A549 (cell line): Measurements from ENCODE around the gene C2CD5. TPM values are rescaled to one million over a fixed set of nuclear protein-coding genes. Genes with fewer than 3 reads are reported as not detected.

Source experiments
- ATAC-seq, 2 experiments: fragments of 200-7000 bp in 1 of 2; fragments of >200 bp in 1 of 2; cut with Nextera tagmentation in 1 of 2; cut with Tn5 transposase in 1 of 2; 3 replicates each; pipeline versions ENCODE4 v1.8.0 to v1.9.1; 2018 to 2020; ENCODE audit warnings: mild to moderate bottlenecking in 1 of 2, moderate library complexity in 1 of 2
- CTCF ChIA-PET: fragments of 300-600 bp; sonication (Branson Sonifier 250); formaldehyde crosslinking; extraction: SDS; loops from one replicate; lab custom pipeline; 2021; ENCODE audit warnings: antibody characterized with exemption, inconsistent platforms; lab: Yijun Ruan, JAX
- POLR2A ChIA-PET: fragments of 350-600 bp; formaldehyde crosslinking; extraction: SDS; loops from one replicate; lab custom pipeline; 2021; ENCODE audit warnings: antibody characterized with exemption, inconsistent platforms; lab: Yijun Ruan, JAX
- DNase-seq, 2 experiments: peaks; one replicate each; pipeline versions ENCODE4 v3.0.0 to v3.0.0-alpha.2; 2011 to 2016; ENCODE audit warnings: low read depth in 1 of 2, low spot score in 1 of 2
- FAIRE-seq: peaks from 2 replicates; lab custom pipeline; 2011; peaks lifted over from hg19 to GRCh38; lab: Jason Lieb, UNC
- H3K27ac ChIP-seq, 2 experiments: fragments of >200 bp; sonication (Bioruptor Twin); formaldehyde crosslinking; 3 replicates each; pipeline ENCODE4 v1.5.1; 2016 to 2017
- H3K4me1 ChIP-seq: fragments of >200 bp; sonication (Bioruptor Twin); formaldehyde crosslinking; 3 replicates; pipeline ENCODE4 v1.6.1; 2016
- H3K4me2 ChIP-seq: fragments of >200 bp; sonication (Bioruptor Twin); formaldehyde crosslinking; 3 replicates; pipeline ENCODE4 v1.6.1; 2016
- H3K4me3 ChIP-seq: fragments of >200 bp; sonication (Bioruptor Twin); formaldehyde crosslinking; 3 replicates; pipeline ENCODE4 v1.5.1; 2016
- H3K9me3 ChIP-seq: fragments of >200 bp; sonication (Bioruptor Twin); formaldehyde crosslinking; 3 replicates; pipeline ENCODE4 v1.6.1; 2016
- ATOH8 ChIP-seq: fragments of 250-450 bp; sonication (Bioruptor Pico); IDR thresholded peaks from 2 replicates; pipeline ENCODE4 v1.5.0; 2020; ENCODE audit warnings: low read depth, mild to moderate bottlenecking, moderate library complexity
- BHLHE40 ChIP-seq: IDR thresholded peaks from 2 replicates; pipeline ENCODE4 v1.6.1; 2012; ENCODE audit warnings: low read depth, low read length, inconsistent platforms
- CBX2 ChIP-seq: fragments of 200-600 bp; sonication (generic); IDR thresholded peaks from 2 replicates; pipeline ENCODE4 v1.6.1; 2016; ENCODE audit warnings: low read depth, mild to moderate bottlenecking, borderline replicate concordance
- CEBPB ChIP-seq, 2 experiments: fragments of >200 bp in 1 of 2; sonication (Bioruptor Twin) in 1 of 2; formaldehyde crosslinking in 1 of 2; IDR thresholded peaks; 2 replicates each; pipeline ENCODE4 v1.6.1; 2012 to 2016
- CHD2 ChIP-seq: fragments of 150-350 bp; IDR thresholded peaks from 2 replicates; pipeline ENCODE4 v1.6.1; 2014; ENCODE audit warnings: low read length; ENCODE audit not compliant: partially characterized antibody
- CHD4 ChIP-seq: fragments of 200-600 bp; sonication (generic); IDR thresholded peaks from 2 replicates; pipeline ENCODE4 v1.6.1; 2016; ENCODE audit warnings: antibody characterized with exemption, mild to moderate bottlenecking, borderline replicate concordance
- CTCF ChIP-seq: fragments of >200 bp; sonication (Bioruptor Twin); formaldehyde crosslinking; IDR thresholded peaks from 3 replicates; pipeline ENCODE4 v1.5.1; 2016
- E2F6 ChIP-seq: IDR thresholded peaks from 2 replicates; pipeline ENCODE4 v1.6.1; 2012; ENCODE audit warnings: low read depth, borderline replicate concordance
- ELK1 ChIP-seq: fragments of 150-350 bp; IDR thresholded peaks from 2 replicates; pipeline ENCODE4 v1.6.1; 2014; ENCODE audit warnings: low read depth, mild to moderate bottlenecking, low read length
- ESRRA ChIP-seq: fragments of 150-350 bp; IDR thresholded peaks from 2 replicates; pipeline ENCODE4 v1.6.1; 2014; ENCODE audit warnings: mild to moderate bottlenecking, low read length, borderline replicate concordance
- FOSL2 ChIP-seq, 2 experiments: fragments of 450-650 bp in 1 of 2; fragments of >200 bp in 1 of 2; sonication (Bioruptor Twin) in 1 of 2; formaldehyde crosslinking; IDR thresholded peaks; 2 replicates each; pipeline versions ENCODE4 v1.5.0 to v1.6.1; 2016 to 2020; ENCODE audit warnings: mild to moderate bottlenecking in 1 of 2, moderate library complexity in 1 of 2
- HEYL ChIP-seq: fragments of 250-450 bp; sonication (Bioruptor Pico); IDR thresholded peaks from 2 replicates; pipeline ENCODE4 v1.8.0; 2021; ENCODE audit warnings: mild to moderate bottlenecking, moderate library complexity
- HOXB13 ChIP-seq: fragments of 250-450 bp; sonication (Bioruptor Pico); IDR thresholded peaks from 2 replicates; pipeline ENCODE4 v1.5.0; 2020; ENCODE audit warnings: low read depth, mild to moderate bottlenecking, moderate library complexity
- HOXB5 ChIP-seq: fragments of 250-450 bp; sonication (Bioruptor Pico); IDR thresholded peaks from 2 replicates; pipeline ENCODE4 v1.5.0; 2020; ENCODE audit warnings: mild to moderate bottlenecking, moderate library complexity
- JUNB ChIP-seq: fragments of >200 bp; sonication (Bioruptor Twin); formaldehyde crosslinking; IDR thresholded peaks from 2 replicates; pipeline ENCODE4 v1.6.1; 2016
- KDM1A ChIP-seq: fragments of 200-600 bp; sonication (generic); IDR thresholded peaks from 2 replicates; pipeline ENCODE4 v1.6.1; 2016; ENCODE audit warnings: low read depth, mild to moderate bottlenecking
- KDM5A ChIP-seq: fragments of 200-600 bp; sonication (generic); IDR thresholded peaks from 2 replicates; pipeline ENCODE4 v1.6.1; 2016; ENCODE audit warnings: antibody characterized with exemption, mild to moderate bottlenecking
- NFE2L2 ChIP-seq: fragments of 150-350 bp; conservative IDR thresholded peaks from 2 replicates; pipeline ENCODE4 v1.6.1; 2014; ENCODE audit warnings: low read length
- NPAS2 ChIP-seq: fragments of 250-450 bp; sonication (Bioruptor Pico); IDR thresholded peaks from 2 replicates; pipeline ENCODE4 v1.8.0; 2022; ENCODE audit warnings: mild to moderate bottlenecking, moderate library complexity, borderline replicate concordance
- PHF8 ChIP-seq: fragments of 200-600 bp; sonication (generic); IDR thresholded peaks from 2 replicates; pipeline ENCODE4 v1.6.1; 2016; ENCODE audit warnings: low read depth, mild to moderate bottlenecking, antibody characterized with exemption, moderate library complexity, borderline replicate concordance
- POLR2A ChIP-seq: IDR thresholded peaks from 2 replicates; pipeline ENCODE4 v1.6.1; 2012; ENCODE audit warnings: mild to moderate bottlenecking, low read length
- RAD21 ChIP-seq, 2 experiments: fragments of >200 bp in 1 of 2; sonication (Bioruptor Twin) in 1 of 2; formaldehyde crosslinking in 1 of 2; IDR thresholded peaks in 1 of 2; conservative IDR thresholded peaks in 1 of 2; 2 replicates in 1 of 2; 3 replicates in 1 of 2; pipeline ENCODE4 v1.6.1; 2012 to 2018; ENCODE audit warnings: inconsistent platforms in 1 of 2
- SMC3 ChIP-seq: fragments of >200 bp; sonication (Bioruptor Twin); formaldehyde crosslinking; IDR thresholded peaks from 3 replicates; pipeline ENCODE4 v1.6.1; 2018; ENCODE audit warnings: inconsistent platforms
- TP53 ChIP-seq: fragments of 250-450 bp; sonication (Bioruptor Pico); IDR thresholded peaks from 2 replicates; pipeline ENCODE4 v1.5.0; 2021; ENCODE audit warnings: mild to moderate bottlenecking, moderate library complexity
- ZFP36 ChIP-seq: fragments of 450-650 bp; IDR thresholded peaks from 2 replicates; pipeline ENCODE4 v1.6.1; 2014; ENCODE audit warnings: borderline replicate concordance; ENCODE audit not compliant: partially characterized antibody
- ZSCAN20 ChIP-seq: fragments of 250-450 bp; sonication (Bioruptor Pico); IDR thresholded peaks from 2 replicates; pipeline ENCODE4 v1.8.0; 2022; ENCODE audit warnings: mild to moderate bottlenecking, moderate library complexity
- WGBS: methylation state at CpG from one replicate; pipeline ENCODE4 v1.1.6; 2017; ENCODE audit errors: missing lambda C conversion rate; 5-methylcytosine and 5-hydroxymethylcytosine counted together
- polyA plus RNA-seq, 4 experiments: library from polyadenylated mRNA; depleted of rRNA in 3 of 4; stranded (reverse); fragments of >200 nt; fragmentation: RNase III in 1 of 4; extraction: RNeasy Plus Mini Kit Qiagen cat#74134 plus additional on column Dnase treatment in 1 of 4; gene quantifications; 2 replicates in 3 of 4; 3 replicates in 1 of 4; pipeline ENCODE4 v1.2.3, GENCODE V29; 2011 to 2017
- TF ChIP-seq, protein P1 (sequence below): fragments of 200-600 bp; sonication (generic); IDR thresholded peaks from 2 replicates; pipeline ENCODE4 v1.6.1; 2016; ENCODE audit warnings: antibody characterized with exemption, mild to moderate bottlenecking, moderate library complexity

Gene C2CD5
- polyA plus RNA-seq, 2 of the 4 experiments (the other 2 are of a cell fraction), result 14.1 to 39.7 TPM

DNA sequence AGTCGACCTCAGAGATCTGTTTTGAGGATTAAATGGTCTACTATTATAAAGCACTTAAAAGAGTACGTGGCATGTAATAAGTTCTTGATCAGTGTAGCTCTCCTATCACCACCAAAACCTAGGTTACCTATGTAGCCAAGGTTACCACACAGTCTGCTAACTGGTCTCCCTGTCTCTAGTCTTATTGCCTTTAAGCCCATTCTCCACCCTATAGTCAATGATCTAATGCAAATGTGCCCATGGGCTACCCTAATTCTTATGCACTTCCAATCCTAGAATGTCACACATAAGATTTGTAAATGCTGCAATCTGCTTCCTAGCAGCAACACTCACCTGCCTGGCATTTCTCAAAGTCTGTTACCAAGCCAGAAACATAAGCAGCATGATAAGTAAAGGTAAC, 44.9 kb downstream of the C2CD5 start:
- POLR2A ChIA-PET, result no interaction called here
- WGBS, result 59% methylated on average over 2 of the region's 2 CpGs
- no peak for TF ChIP-seq JUNB
- TF ChIP-seq ESRRA, result no peak
- TF ChIP-seq RAD21 (conservative IDR thresholded peaks at IDR 0.05 in 1 of 2, IDR thresholded peaks at IDR 0.05 in 1 of 2), result no peak
- no peak for TF ChIP-seq NFE2L2
- no peak for TF ChIP-seq TP53 (CRISPR knock-in tag)
- no peak for TF ChIP-seq HOXB13 (CRISPR knock-in tag)
- TF ChIP-seq PHF8, result no peak
- TF ChIP-seq ATOH8 (CRISPR knock-in tag), result no peak
- TF ChIP-seq CHD2, result no peak
- TF ChIP-seq HOXB5 (CRISPR knock-in tag), result no peak
- TF ChIP-seq, all 56 proteins: peak for 0
- Histone ChIP-seq H3K4me2 (no peak overlapping the region), H3K4me3 (no peak overlapping the region), H3K27ac (no peak overlapping the region), H3K9me3 (no peaks in the 10 kb centered on the region), H3K4me1 (peaks cover 2% of the 10 kb centered on the region; the same call in 1 of the 3 replicates)
- DNase-seq, result no peak
- CTCF ChIA-PET, result interaction anchor here (1.3 kb wide), 1 partner anchor 110 kb away, joined by 3 read pairs; no protein-coding TSS in a partner anchor
- no peak for ATAC-seq
- no peak for FAIRE-seq

DNA sequence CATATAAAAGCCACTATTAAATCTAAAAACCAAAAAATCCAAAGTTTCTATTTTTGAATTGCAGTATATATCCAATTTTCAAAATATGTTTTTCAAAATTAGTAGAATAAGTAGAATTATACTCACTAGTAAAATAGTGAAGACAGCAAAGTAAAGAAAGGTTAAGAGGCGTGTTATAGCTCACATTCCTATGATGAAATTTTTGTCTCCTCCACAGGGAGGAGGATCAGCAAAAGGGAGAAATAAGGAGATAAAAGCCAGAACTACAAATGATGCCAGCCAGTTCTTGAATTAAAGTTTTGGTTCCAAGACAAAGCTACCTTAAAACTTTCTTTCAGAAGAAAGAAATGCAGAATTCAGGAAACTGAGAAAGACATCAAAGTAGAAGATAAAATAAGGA, 50.0 kb downstream of the C2CD5 start:
- Histone ChIP-seq H3K4me2 (no peak overlapping the region), H3K9me3 (no peaks in the 10 kb centered on the region), H3K4me3 (no peak overlapping the region), H3K4me1 (peaks cover 4% of the 10 kb centered on the region; the same call in 1 of the 3 replicates), H3K27ac (no peak overlapping the region)
- no peak for ATAC-seq
- WGBS, result 84% methylated on average over 1 of the region's 1 CpG
- FAIRE-seq, result no peak
- DNase-seq, result no peak
- CTCF ChIA-PET, result interaction anchor here (1.1 kb wide), 1 partner anchor 9 kb away, joined by 3 read pairs; no protein-coding TSS in a partner anchor
- TF ChIP-seq ZSCAN20 (CRISPR knock-in tag) (no peak), CEBPB (IDR thresholded peaks at IDR 0.05) (no peak), KDM5A (no peak), KDM1A (no peak), SMC3 (no peak), HEYL (CRISPR knock-in tag) (no peak), POLR2A (no peak), E2F6 (no peak), CBX2 (no peak), NPAS2 (CRISPR knock-in tag) (no peak), ELK1 (no peak), BHLHE40 (no peak), JUNB (no peak), CTCF (no peak), FOSL2 (IDR thresholded peaks at IDR 0.05) (no peak), FOSL2 (CRISPR knock-in tag; IDR thresholded peaks at IDR 0.05) (no peak), ZFP36 (no peak), ATOH8 (CRISPR knock-in tag) (no peak), CHD4 (no peak)
- TF ChIP-seq, protein P1, sequence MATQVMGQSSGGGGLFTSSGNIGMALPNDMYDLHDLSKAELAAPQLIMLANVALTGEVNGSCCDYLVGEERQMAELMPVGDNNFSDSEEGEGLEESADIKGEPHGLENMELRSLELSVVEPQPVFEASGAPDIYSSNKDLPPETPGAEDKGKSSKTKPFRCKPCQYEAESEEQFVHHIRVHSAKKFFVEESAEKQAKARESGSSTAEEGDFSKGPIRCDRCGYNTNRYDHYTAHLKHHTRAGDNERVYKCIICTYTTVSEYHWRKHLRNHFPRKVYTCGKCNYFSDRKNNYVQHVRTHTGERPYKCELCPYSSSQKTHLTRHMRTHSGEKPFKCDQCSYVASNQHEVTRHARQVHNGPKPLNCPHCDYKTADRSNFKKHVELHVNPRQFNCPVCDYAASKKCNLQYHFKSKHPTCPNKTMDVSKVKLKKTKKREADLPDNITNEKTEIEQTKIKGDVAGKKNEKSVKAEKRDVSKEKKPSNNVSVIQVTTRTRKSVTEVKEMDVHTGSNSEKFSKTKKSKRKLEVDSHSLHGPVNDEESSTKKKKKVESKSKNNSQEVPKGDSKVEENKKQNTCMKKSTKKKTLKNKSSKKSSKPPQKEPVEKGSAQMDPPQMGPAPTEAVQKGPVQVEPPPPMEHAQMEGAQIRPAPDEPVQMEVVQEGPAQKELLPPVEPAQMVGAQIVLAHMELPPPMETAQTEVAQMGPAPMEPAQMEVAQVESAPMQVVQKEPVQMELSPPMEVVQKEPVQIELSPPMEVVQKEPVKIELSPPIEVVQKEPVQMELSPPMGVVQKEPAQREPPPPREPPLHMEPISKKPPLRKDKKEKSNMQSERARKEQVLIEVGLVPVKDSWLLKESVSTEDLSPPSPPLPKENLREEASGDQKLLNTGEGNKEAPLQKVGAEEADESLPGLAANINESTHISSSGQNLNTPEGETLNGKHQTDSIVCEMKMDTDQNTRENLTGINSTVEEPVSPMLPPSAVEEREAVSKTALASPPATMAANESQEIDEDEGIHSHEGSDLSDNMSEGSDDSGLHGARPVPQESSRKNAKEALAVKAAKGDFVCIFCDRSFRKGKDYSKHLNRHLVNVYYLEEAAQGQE, result no peak
- POLR2A ChIA-PET, result no interaction called here
